Upper lobe of left lung (tissue), 4 donors: ENCODE data around the gene SLC9A7.

ENCODE experiments used
- POLR2A ChIP-seq, 4 donors: fragments of 450-650 bp; IDR thresholded peaks; one replicate each; pipeline ENCODE4 v1.5.1; 2016 to 2017; ENCODE audit warnings: antibody characterized with exemption in 4 of 4, mild to moderate bottlenecking in 2 of 4
- POLR2AphosphoS5 ChIP-seq, 2 donors: sonication (generic); formaldehyde crosslinking; IDR thresholded peaks; one replicate each; pipeline ENCODE4 v1.5.1; 2017; ENCODE audit warnings: antibody characterized with exemption in 2 of 2

DNA sequence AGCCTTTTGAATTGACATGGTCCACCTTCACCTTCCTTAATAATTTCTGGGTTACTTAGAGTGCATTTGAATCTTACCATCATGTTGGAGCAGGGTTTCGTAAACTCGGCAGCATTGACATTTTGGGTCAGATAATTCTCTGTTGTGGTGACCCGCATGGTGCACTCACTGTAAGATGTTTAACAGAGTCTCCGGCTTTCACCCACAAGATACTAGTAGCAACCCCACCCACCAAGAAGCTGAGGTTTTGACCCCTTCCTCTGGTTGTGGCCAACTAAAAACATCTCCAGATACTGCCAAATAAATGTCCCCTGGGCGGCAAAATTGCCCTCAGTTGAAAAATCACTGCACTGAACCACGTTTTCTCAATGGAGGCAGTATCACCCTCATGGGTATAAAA lies 122.7 kb downstream of the SLC9A7 start:
- TF ChIP-seq POLR2A (IDR thresholded peaks at IDR 0.05) (no peak), POLR2AphosphoS5 (IDR thresholded peaks at IDR 0.05) (no peak)
